GM18909 (cell line): ENCODE measurements around the gene MTHFSD.

Experiments used
- ATAC-seq: cut with Tn5 transposase; IDR thresholded peaks from one replicate; pipeline ENCODE4 v1.9.1; 2021; ENCODE audit warnings: mild to moderate bottlenecking; ENCODE audit not compliant: unreplicated experiment, poor library complexity

Gene MTHFSD

DNA sequence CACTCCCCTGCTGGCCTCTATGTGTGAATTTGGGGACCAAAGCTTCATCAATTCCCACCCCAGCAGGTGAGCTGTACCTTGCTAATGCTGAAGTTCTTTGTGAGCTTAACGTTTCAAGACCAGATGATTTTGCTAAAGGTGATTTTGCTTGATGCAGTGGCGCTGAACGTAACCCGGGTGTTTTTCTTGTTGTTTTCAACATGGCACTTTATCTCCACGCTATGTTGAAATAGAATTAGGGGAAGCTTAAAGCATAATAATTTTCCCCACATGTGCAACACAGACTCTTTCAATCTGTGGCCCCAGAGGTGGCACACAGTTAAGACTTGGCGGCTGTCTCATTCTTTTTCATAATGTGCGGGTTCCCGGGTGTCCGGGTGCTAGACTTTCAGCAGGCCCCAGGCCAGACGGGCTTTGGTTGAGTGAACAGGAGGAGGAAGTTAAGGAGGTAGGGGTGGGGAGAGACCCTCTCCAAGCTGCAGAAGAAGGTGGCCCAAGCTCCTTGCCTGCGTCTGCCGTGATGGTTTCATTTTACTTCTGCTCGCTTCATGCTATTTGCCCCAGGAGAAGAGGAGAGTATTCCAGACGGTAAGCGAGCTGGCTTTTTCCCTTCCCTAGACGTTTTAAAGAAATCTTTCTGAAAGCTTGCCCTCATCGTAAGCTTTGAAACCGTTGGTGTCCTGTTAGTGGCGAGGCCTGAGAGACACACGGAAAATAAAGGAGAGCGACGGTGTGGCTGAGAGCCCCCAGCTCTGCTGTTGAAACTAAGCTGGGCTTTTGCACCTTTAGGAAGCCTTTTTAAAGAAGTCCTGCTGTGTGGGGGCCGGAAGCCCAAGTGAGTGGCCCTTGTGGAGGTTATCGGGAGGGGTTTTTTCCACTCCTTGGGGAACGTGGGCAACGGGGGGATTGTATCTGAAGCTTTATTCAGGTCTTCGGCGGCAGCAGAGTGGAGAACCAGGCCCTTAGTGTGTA lies 15.8 kb upstream of the MTHFSD start:
- ATAC-seq, result no peak

DNA sequence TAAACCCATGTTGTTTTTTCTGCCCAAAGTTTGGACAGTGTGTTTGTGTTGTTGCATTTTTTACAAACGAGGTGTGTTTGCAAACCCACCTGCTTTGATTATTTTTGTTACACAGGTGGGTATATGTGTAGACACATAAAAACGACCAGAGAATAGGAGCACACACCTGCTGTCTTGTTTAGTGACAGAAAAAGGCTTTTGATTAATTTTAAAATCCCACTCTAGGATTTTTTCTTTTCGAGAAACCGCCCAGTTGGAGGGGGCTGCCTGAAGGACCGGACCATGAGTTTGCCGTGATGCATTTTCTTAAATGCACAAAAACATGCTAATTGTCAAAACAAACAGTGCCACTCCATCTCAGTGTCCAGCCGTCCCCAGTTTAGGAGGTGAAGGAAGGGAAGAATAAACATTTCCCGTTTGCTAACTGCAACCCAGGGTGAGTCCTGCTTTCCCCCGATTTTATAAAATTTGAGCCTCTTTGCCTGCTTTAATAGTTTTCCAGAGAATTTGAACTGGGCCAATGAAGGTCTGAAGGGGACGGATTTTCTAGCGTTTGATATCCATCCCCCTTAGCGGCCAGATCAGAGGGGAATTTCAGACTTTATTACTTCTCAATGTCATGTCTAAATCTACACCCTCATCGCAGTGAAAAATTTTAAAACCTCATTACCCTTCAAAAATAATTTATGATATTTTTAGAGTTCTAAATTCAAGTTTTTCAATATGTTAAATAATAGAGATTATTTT lies 14.8 kb upstream of the MTHFSD start:
- no peak for ATAC-seq

DNA sequence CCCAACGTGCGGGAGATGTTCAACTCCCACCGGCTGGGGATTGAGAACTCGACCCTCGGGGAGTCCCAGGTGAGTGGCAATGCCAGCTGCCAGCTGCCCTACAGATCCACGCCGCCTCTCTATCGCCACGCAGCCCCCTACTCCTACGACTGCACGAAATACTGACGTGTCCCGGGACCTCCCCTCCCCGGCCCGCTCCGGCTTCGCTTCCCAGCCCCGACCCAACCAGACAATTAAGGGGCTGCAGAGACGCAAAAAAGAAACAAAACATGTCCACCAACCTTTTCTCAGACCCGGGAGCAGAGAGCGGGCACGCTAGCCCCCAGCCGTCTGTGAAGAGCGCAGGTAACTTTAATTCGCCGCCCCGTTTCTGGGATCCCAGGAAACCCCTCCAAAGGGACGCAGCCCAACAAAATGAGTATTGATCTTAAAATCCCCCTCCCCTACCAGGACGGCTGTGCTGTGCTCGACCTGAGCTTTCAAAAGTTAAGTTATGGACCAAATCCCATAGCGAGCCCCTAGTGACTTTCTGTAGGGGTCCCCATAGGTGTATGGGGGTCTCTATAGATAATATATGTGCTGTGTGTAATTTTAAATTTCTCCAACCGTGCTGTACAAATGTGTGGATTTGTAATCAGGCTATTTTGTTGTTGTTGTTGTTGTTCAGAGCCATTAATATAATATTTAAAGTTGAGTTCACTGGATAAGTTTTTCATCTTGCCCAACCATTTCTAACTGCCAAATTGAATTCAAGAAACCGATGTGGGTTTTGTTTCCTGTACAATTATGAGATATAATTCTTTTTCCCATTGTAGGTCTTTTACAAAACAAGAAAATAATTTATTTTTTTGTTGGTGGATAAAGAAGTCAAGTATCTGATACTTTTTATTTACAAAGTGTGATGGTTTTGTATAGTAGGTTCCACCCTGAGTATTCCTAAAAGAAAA lies 13.9 kb upstream of the MTHFSD start:
- no peak for ATAC-seq

DNA sequence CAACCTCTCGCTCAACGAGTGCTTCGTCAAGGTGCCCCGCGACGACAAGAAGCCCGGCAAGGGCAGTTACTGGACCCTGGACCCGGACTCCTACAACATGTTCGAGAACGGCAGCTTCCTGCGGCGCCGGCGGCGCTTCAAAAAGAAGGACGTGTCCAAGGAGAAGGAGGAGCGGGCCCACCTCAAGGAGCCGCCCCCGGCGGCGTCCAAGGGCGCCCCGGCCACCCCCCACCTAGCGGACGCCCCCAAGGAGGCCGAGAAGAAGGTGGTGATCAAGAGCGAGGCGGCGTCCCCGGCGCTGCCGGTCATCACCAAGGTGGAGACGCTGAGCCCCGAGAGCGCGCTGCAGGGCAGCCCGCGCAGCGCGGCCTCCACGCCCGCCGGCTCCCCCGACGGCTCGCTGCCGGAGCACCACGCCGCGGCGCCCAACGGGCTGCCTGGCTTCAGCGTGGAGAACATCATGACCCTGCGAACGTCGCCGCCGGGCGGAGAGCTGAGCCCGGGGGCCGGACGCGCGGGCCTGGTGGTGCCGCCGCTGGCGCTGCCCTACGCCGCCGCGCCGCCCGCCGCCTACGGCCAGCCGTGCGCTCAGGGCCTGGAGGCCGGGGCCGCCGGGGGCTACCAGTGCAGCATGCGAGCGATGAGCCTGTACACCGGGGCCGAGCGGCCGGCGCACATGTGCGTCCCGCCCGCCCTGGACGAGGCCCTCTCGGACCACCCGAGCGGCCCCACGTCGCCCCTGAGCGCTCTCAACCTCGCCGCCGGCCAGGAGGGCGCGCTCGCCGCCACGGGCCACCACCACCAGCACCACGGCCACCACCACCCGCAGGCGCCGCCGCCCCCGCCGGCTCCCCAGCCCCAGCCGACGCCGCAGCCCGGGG lies 12.9 kb upstream of the MTHFSD start:
- no peak for ATAC-seq

DNA sequence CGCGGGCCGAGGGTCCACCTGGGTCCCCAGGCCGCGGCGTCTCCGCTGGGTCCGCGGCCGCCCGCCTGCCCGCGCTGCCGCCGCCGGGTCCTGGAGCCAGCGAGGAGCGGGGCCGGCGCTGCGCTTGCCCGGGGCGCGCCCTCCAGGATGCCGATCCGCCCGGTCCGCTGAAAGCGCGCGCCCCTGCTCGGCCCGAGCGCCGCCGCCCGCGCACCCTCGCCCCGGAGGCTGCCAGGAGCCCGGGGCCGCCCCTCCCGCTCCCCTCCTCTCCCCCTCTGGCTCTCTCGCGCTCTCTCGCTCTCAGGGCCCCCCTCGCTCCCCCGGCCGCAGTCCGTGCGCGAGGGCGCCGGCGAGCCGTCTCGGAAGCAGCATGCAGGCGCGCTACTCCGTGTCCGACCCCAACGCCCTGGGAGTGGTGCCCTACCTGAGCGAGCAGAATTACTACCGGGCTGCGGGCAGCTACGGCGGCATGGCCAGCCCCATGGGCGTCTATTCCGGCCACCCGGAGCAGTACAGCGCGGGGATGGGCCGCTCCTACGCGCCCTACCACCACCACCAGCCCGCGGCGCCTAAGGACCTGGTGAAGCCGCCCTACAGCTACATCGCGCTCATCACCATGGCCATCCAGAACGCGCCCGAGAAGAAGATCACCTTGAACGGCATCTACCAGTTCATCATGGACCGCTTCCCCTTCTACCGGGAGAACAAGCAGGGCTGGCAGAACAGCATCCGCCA lies 12.1 kb upstream of the MTHFSD start:
- ATAC-seq, result no peak

DNA sequence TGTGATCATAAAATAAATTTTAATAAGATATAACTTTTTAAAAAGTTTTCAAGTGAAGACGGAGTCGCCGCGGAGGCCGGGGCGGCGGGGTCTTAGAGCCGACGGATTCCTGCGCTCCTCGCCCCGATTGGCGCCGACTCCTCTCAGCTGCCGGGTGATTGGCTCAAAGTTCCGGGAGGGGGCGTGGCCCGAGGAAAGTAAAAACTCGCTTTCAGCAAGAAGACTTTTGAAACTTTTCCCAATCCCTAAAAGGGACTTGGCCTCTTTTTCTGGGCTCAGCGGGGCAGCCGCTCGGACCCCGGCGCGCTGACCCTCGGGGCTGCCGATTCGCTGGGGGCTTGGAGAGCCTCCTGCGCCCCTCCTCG lies 11.5 kb upstream of the MTHFSD start, which contains the start of gene FOXC2:
TSS of gene FOXC2 (plus strand) at position 229 of the 365 bp plus-strand sequence. CDS start 507 bp downstream, outside the sequence.
- no peak for ATAC-seq

DNA sequence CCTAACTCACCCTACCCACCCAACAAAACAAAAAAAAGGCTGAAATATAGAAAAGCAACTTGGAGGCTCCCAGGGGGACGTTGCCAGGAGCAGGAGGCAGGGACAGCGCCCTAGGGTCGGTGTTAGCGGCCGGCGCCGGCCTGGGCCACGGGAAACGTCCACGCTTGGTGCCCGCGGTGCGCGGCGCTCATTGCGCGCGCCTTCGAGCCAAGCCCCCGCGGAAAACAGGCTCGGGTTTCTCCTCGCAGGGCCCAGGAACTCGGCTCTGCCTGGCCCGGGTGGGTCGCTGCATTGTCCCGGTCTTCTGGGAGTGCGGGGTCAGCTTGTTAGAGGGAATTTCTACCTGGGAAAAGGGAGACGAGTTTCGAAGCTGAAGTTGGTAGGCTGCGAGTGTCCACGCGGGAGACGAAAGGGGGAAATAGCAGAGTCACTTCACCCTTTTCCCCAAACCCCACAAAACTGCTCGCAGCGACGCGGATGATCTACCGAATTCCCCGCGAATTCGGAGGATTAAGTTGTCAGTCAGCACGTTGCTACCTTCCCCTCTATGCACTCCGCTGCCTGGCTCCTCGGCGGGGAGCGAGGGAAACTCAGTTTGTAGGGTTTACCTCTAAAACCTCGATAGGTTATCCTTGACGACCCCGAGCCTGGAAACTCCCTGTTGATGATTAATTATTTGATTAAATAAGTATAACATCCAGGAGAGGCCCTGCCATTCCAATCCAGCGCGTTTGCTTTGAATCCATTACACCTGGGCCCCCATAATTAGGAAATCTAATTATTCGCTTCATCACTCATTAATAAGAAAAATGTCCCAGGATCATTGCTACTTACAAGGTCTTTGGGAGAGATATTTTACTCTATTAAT lies 10.8 kb upstream of the MTHFSD start:
- no peak for ATAC-seq

DNA sequence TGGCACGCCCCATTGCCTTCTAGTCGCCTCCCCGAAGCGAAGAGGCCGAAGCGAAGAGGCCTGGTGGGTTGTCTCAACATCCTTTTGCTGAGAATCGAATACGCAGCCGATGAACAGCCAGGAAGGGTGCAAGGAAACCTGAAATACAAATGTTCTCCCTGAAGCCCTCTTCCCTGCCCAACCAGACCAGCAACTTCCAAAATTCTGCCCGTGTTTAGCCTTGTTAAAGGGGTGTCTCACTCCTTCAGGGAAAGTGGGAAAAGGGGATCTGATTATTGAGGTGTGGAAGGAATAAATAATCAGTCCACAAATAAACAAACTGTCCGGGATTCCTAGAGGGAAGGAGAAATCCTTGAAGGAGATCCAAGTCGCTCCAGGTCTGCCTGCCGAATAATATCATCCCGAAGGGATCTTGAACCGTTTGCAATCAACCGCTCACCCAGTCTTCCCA lies 10.2 kb upstream of the MTHFSD start:
- no peak for ATAC-seq

DNA sequence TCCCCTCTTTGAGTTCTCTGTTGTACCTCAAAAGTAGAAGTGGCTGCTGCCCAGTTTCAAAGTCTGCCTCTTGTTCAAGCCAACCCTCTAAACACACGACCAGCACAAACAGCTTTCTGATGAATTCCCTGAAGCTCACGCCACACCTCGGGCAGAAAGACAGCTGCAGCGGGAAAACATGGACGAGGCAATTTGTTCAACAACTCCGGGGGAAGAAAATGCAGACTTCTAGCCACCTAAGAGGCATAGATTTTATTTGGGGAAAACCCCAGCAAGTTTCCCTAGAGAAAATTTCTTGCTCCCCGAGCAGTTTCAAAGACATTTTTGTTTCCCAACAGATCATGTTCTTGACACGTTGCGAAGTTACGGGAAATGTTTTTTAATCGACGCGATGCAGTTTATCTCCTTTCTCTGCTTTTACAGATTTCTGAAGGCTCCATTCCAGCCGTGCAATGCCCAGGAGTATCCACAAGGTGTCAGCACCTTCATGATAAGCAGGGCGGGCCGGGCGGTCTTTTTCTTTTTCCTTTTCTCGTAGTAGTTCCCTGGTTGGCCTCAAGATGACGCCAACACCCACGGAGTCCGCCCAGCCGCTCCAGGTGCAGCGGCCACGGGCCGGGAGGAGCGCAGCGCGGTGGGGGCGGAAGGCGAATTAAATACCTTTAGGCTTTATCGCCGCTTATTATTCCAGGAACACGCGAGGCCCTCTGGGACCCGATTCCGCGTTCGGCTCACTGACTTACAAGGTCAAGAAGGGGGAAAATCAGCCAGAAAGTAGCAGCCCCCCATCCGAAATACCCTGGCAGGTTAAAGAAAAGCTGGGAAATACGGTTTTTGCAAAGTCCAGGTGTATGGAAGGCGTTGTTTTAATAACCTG lies 8.7 kb upstream of the MTHFSD start:
- peak; percentile 74 for ATAC-seq

DNA sequence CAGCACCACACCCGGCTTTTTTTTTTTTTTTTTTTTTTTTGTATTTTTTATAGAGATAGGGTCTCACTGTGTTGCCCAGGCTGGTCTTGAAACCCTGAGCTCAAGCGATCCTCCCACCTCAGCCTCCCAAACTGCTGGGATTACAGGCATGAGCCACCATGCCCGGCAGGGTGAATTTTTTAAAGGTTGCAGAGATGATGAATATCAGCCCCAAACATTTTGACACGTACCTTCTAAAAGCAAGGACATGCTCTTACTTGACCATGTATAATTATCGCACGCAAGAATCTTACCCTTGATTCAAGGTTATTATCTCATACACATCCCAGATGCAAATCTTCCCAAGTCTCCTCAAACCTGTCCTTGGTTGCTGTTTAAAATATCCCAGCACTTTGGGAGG lies 7.3 kb upstream of the MTHFSD start:
- no peak for ATAC-seq

DNA sequence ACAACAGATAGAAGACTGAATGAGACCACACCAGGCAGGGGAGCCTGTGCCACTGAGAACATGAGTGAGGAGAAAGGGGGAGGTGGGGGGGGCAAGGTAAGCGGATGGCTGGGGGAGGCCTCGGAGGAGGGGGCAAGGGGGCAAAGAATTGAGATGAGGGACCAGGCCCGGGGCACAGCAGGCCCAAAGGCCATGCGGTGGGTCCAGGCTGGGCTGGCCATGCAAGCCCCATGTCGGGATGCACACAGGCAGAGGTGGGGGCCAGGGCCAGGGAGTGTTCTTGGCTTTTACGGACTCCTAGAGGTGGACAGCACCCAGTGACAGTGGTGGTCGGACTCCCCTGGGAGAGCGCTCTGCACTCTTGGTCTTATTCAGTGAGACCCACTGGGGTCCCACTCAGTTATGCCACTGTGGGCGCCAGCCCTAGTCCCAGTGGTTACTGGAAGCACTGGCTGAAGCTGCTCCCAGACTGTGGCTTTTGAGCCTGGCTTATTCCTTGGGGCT lies 4.8 kb upstream of the MTHFSD start:
- ATAC-seq, result no peak

DNA sequence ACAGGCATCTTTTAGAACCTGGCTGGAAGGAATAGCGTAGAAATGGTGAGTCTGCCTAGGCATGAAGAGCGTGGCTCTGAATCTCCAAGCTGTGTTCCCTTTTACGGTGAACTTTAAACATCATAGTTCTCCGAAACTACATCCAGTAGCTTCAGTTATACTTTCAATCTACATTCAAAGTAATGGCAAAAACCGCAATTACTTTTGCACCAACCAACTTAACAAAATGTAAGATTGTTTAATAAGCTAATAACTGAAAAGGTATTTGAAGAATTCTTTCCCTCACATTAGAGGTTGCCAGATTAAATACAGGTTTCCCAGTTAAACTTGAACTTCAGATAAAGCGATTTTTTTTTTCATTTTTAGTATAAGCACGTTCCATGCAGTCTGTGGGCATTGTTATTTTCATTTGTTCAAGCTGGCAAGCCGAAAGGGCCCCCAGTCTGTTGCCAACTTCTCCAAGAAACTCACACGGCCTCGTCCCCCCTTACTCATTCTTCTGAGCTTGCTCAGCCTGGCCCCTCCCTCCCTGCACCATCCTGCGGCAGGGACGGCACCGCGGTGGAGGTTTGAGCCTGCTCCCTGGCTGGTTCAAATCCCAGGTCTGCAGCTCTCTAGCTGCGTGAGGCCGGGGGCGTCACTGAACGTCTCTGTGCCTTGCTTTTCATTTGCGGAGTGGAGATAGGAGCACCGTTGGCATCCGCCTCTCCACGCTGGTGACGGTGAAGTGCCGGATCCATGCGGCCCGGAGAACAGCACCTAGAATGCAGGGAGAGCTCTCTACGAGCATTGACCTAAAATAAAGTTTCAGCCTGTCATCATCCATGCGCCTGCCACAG lies 3.5 kb upstream of the MTHFSD start:
- no peak for ATAC-seq

DNA sequence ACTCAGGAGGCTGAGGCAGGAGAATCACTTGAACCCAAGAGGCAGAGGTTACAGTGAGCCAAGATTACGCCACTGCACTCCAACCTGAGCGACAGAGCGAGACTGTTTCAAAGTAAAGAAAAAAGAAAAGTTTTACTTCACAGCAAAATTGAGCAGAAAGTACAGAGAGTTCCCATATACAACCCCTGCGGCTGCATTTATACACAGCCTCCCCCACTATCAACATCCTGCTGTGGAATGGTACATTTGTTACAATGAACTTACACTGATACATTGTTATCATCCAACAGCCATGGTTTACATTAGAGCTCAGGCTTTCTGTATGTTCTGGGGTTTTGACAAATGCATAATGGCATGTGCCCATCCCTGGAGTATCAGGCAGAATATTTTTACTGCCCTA lies 2.6 kb upstream of the MTHFSD start:
- no peak for ATAC-seq

DNA sequence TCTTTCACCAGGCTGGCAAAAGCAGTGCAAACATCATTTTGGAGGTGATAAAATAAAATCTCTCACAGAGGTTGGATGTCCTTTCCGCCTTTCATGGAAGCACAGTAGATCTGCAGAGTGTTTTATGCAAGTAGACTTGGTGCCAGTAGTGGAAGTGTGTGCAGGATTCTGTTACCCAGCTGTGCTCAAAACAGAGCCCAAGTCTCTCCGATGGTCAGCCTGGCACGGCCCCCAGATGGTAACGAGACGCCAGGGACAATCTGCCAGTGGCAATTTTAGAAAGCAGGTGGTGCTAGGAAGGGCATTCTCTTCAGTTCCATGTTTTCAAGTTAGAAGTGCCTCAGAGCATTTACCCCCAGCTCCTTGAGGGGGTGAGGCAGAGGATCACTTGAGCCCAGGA lies 1.5 kb upstream of the MTHFSD start:
- no peak for ATAC-seq

DNA sequence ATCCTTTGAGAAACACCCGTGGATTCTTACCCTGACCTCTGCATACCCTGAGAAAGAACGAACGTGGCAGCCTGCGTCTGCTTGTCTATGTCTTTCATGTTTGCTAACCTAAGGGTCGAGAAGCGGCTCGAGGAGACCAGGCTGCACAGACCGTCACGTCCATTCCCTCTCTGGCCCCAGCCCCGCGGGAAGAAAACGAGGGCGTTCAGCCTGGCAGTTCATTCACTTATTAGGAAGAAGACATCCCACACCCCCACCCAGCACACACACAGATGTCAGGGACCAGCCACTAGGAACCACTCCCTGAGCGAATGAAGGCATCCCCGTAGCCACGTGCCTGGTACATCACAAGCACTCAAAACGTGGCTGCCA lies 655 bp upstream of the MTHFSD start:
- no peak for ATAC-seq

DNA sequence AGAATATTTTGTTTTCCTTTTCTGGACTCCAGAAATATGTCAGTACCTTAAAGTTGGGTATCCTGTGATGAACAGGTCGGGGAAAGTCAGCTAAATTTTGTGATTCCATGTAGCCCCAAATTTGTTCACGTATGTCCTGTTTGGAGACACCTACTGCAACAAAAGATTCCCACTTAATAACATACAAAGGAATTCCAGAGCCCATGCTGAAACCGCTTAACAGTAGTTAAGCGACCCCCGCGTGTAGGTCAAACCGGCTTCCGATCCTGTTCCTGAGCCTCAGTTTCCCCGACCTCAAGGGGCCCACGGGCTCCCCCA lies 477 bp downstream of the MTHFSD start:
- ATAC-seq, result no peak
